ENCODE data around the gene CORO2B. TPM values are rescaled to one million over a fixed set of nuclear protein-coding genes. Genes with fewer than 3 reads are reported as not detected.

Gene CORO2B
- total RNA-seq, 2 experiments from 2014 or later, result 0.07 to 0.19 TPM

DNA sequence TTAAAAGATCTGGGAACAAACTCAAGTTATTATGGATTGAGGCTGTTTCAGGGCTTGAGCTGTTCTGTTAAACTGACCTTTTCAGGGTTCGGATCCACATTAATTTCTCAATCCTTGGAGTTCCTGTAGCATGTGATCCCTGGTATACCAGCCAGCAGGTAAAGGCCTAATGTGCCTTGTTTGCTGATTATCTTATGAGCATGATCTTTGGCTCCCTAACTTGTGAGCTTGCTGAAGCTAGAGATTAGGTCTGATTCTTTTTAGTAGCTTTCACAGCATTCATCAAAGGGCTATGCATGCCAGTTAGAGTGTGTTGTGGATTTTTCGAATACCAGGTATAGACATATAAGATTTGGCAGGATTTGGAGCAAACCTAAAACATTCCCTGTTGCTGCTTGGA lies 10.3 kb downstream of the CORO2B start:
- no peaks in the 10 kb centered on the region for H3K36me3 Mint-ChIP-seq
- H3K27ac Mint-ChIP-seq, result no peak overlapping the region
- no peak overlapping the region for H3K4me3 Mint-ChIP-seq
- H3K27me3 Mint-ChIP-seq, result peaks cover 7% of the 10 kb centered on the region
- no peak for DNase-seq
- H3K9me3 Mint-ChIP-seq, result no peaks in the 10 kb centered on the region
- POLR2A ChIA-PET, result no interaction called here
- peaks cover 17% of the 10 kb centered on the region for H3K4me1 Mint-ChIP-seq (ENCODE audit: low read depth)
- intact Hi-C loops (cut with micrococcal nuclease), result no loop called here
- CTCF ChIA-PET, result no interaction called here

DNA sequence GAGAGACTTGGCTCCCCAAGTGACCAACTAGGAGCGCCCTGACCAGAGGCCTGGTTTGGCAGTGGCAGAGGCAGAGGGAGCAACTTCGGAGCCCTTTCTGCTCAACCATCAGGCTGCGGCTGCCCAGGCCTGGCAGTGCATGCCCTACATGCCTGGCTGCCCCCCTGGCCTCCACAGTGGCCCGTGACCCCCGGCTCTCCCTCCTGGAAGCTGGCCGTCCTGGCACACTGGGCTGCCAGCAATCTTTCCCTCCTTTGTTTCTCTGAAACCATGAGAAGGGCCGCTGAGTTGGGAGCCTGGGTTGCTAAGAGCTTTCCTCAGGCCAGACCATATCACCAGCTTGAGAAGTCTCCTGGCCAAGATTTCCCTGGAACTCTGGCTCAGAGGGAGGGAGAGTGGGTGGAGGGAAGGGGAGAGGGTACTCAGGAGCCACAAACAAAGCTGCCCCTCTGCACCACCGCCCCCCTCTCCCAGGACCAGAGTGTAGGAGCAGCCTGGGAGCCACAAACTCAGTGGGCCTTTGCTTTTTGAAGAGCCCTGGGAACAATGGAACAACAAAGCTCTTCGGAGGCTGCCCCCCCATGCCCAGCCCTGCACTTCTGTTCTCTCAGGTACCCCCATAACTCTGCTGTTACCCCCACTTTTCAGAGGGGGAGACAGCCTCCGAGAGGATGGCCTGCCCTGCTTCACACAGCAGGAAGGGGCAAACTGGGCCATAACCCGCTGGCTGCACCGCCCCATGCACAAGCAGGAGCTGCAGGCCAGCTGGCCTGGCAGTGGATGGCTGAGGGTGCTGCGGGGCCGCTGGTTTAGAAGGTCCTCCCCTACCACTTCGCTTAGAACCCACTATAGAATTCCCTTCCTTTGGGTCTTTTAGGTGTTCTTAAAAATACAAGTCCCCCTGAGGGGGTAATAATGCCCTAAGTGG lies 11.3 kb downstream of the CORO2B start:
- no peak for DNase-seq
- ChIA-PET CTCF (no interaction called here), POLR2A (no interaction called here)
- Mint-ChIP-seq H3K4me1 (ENCODE audit: low read depth) (peaks cover 17% of the 10 kb centered on the region), H3K9me3 (no peaks in the 10 kb centered on the region), H3K27ac (no peak overlapping the region), H3K27me3 (peaks cover 7% of the 10 kb centered on the region), H3K4me3 (no peak overlapping the region), H3K36me3 (no peaks in the 10 kb centered on the region)
- intact Hi-C loops (cut with micrococcal nuclease), result no loop called here

DNA sequence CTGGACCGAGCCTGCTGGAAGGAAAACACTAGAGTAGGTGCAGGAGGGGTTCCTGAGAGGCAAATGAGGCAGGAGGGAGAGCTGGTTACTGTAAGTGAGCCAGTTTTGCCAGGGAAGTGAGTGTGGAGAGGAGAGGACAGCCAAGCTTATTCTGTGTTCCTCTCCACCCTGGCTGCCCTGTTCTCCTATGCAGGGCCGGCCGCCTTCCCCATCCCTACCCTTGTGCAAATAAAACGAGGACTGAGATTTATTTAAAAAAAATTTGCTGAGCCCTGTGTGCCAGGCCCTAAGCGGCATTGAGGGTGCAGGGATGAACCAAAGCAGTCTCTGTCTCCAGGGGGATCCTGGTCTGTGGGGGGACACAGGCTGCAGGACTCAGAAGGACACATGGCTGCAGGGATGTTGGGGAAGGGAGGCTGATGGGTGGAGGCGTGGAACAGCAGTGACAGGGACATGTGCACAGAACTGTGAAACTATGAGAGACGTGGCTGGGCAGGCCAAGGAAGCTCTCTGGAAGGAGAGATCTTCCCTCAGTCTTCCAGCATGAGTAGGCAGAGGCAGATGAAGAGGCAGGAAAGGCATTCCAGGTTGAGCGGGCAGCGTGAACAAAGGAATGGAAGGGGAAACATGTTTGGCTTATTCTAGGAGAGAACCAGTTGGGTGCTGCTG lies 12.1 kb downstream of the CORO2B start:
- no peak overlapping the region for H3K27ac Mint-ChIP-seq
- peaks cover 17% of the 10 kb centered on the region for H3K4me1 Mint-ChIP-seq (ENCODE audit: low read depth)
- intact Hi-C loops (cut with micrococcal nuclease), result no loop called here
- H3K4me3 Mint-ChIP-seq, result no peak overlapping the region
- ChIA-PET POLR2A (no interaction called here), CTCF (no interaction called here)
- H3K9me3 Mint-ChIP-seq, result no peaks in the 10 kb centered on the region
- H3K27me3 Mint-ChIP-seq, result peaks cover 7% of the 10 kb centered on the region
- no peaks in the 10 kb centered on the region for H3K36me3 Mint-ChIP-seq
- no peak for DNase-seq

GRCh38 chr15:68592054-68592453 lies 13.3 kb downstream of the CORO2B start:
- CTCF ChIA-PET, result no interaction called here
- POLR2A ChIA-PET, result no interaction called here

DNA sequence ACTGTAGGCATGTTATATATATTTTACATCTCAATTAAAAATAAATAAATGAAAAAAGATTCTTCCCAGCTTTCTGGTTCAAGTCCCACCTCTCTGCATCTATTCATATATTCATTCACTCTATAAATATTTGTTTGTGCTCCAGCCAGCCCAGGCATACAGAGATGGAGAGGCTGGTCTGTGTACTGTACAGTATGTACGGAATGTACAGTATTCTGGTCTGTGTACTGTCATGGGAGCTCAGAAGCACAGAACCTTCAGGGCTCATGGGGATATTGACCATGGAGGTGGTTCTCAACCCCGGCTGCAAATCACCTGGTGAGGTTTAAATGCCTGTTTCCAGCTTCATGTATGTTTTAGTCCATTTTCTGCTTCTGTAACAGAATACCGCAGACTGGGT lies 13.8 kb downstream of the CORO2B start:
- intact Hi-C loops (cut with micrococcal nuclease), result no loop called here
- Mint-ChIP-seq H3K36me3 (no peaks in the 10 kb centered on the region), H3K4me1 (ENCODE audit: low read depth) (peaks cover 14% of the 10 kb centered on the region), H3K27ac (no peak overlapping the region), H3K9me3 (no peaks in the 10 kb centered on the region), H3K27me3 (peaks cover 10% of the 10 kb centered on the region), H3K4me3 (no peak overlapping the region)
- ChIA-PET POLR2A (no interaction called here), CTCF (no interaction called here)
- DNase-seq, result no peak

More at GRCh38 chr15:68592054-68592453, 13.3 kb downstream of the CORO2B start:
- DNase-seq, result no peak
- no peak overlapping the region for H3K4me3 Mint-ChIP-seq
- H3K36me3 Mint-ChIP-seq, result no peaks in the 10 kb centered on the region
- intact Hi-C loops (cut with micrococcal nuclease), result no loop called here
- H3K27ac Mint-ChIP-seq, result no peak overlapping the region
- H3K9me3 Mint-ChIP-seq, result no peaks in the 10 kb centered on the region
- H3K27me3 Mint-ChIP-seq, result peaks cover 10% of the 10 kb centered on the region
- peaks cover 14% of the 10 kb centered on the region for H3K4me1 Mint-ChIP-seq (ENCODE audit: low read depth)

DNA sequence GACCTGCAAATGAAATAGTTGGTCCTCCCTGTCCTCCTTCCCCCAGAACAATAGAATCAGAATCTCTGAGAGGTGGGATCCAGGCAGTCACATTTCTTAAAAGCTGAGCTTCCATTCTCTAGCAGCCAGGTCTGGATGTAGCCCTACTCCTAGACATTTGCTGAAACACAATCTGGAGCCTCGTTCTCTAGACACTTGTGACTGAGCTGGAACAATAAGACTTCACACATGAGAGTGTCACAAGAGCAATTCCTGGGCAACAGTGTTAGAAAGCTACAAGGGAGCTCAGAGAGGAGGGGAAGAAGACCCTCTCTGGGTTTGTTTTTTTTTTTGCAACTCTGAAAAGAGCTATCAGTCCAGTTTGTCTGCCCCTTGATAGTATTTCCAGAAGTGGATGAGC lies 14.5 kb downstream of the CORO2B start:
- intact Hi-C loops (cut with micrococcal nuclease), result no loop called here
- no peaks in the 10 kb centered on the region for H3K9me3 Mint-ChIP-seq
- H3K27me3 Mint-ChIP-seq, result peaks cover 10% of the 10 kb centered on the region
- POLR2A ChIA-PET, result no interaction called here
- peaks cover 6% of the 10 kb centered on the region for H3K4me1 Mint-ChIP-seq (ENCODE audit: low read depth)
- H3K27ac Mint-ChIP-seq, result no peak overlapping the region
- CTCF ChIA-PET, result no interaction called here
- H3K36me3 Mint-ChIP-seq, result no peaks in the 10 kb centered on the region
- H3K4me3 Mint-ChIP-seq, result no peak overlapping the region
- no peak for DNase-seq

GRCh38 chr15:68593828-68594532 lies 15.2 kb downstream of the CORO2B start:
- no peak for DNase-seq
- Mint-ChIP-seq H3K27me3 (peaks cover 10% of the 10 kb centered on the region), H3K9me3 (no peaks in the 10 kb centered on the region), H3K36me3 (no peaks in the 10 kb centered on the region), H3K4me1 (ENCODE audit: low read depth) (no peaks in the 10 kb centered on the region), H3K27ac (no peak overlapping the region), H3K4me3 (no peak overlapping the region)
- intact Hi-C loops (cut with micrococcal nuclease), result no loop called here
- POLR2A ChIA-PET, result no interaction called here
- CTCF ChIA-PET, result no interaction called here

DNA sequence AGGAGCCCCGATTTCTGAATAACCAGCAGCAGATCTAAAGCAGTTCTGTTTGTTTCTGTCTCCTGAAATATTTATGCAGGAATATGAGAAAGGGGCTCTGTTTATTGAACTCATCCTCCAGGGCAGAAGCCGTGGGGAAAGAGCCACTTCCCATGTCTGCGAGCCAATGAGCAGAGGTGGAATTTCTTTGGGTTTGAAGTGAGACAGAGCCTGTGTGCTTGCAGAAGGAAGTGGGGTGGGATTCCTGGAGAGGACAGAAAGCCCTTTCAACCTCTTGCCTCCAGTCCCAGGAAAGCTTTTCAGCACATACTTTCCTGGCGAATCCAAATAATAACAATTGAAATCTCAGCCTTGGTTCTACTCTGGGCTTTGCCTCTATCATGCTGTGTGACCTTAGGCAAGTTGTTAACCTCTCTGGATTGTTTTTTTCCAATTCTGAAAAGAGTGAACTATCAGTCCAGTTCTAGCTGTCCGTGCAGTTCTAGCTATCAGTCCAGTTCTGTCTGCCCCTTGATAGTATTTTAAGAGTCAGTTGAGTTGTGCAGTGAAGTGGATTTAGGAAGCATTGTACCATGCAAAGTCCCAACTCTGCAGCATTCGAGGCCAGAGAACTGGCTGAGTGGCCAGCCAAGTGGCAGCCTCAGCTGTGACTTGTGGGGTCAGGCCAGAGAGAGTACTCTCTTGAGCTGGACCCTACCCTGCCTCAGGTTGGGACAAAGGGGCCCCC lies 15.9 kb downstream of the CORO2B start:
- ChIA-PET CTCF (no interaction called here), POLR2A (no interaction called here)
- no peak for DNase-seq
- peaks cover 12% of the 10 kb centered on the region for H3K27me3 Mint-ChIP-seq
- no peaks in the 10 kb centered on the region for H3K9me3 Mint-ChIP-seq
- H3K4me1 Mint-ChIP-seq (ENCODE audit: low read depth), result no peaks in the 10 kb centered on the region
- H3K4me3 Mint-ChIP-seq, result no peak overlapping the region
- intact Hi-C loops (cut with micrococcal nuclease), result no loop called here
- H3K27ac Mint-ChIP-seq, result no peak overlapping the region
- no peaks in the 10 kb centered on the region for H3K36me3 Mint-ChIP-seq

DNA sequence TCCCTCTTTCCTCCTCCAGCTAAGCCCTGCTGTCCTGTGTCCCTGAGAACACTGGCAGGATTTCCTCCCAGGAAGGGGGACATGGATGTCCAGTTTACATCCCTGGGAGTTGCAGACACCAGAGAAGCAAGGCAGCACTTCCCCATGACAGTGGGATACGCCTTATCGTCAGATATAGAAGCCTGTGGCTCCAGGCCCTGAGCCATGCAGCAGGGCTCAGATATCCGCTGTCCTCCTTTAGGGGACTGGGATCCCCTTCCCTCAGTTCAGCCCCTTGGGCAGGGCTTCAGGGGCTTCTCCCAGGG lies 16.4 kb downstream of the CORO2B start:
- H3K27me3 Mint-ChIP-seq, result peaks cover 13% of the 10 kb centered on the region
- POLR2A ChIA-PET, result no interaction called here
- CTCF ChIA-PET, result no interaction called here
- H3K4me3 Mint-ChIP-seq, result no peak overlapping the region
- no peaks in the 10 kb centered on the region for H3K4me1 Mint-ChIP-seq (ENCODE audit: low read depth)
- no peaks in the 10 kb centered on the region for H3K9me3 Mint-ChIP-seq
- no peak for DNase-seq
- H3K27ac Mint-ChIP-seq, result no peak overlapping the region
- no peaks in the 10 kb centered on the region for H3K36me3 Mint-ChIP-seq
- intact Hi-C loops (cut with micrococcal nuclease), result no loop called here

DNA sequence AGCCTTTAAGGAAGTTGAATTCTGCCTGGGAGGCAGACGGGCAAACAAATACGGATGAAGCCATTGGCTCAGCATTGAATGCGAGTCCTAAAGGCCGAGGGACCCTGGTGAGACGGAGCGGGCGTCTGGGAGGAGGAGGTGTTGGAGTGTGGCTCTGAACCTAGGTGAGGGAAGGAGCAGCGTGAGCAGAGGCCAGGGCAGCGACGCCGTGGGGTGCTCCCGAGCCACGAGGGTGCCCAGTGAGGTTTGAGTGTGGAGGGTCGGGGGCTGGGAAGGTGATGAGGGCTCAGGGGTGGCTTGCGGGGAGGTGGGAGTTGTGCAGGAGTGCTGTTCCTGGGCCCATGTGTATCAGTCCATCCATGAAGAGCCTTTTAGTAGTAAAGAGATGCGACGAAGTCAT lies 17.0 kb downstream of the CORO2B start:
- Mint-ChIP-seq H3K27me3 (peaks cover 13% of the 10 kb centered on the region), H3K36me3 (no peaks in the 10 kb centered on the region), H3K27ac (no peak overlapping the region), H3K9me3 (no peaks in the 10 kb centered on the region), H3K4me3 (no peak overlapping the region), H3K4me1 (ENCODE audit: low read depth) (no peaks in the 10 kb centered on the region)
- no peak for DNase-seq
- POLR2A ChIA-PET, result no interaction called here
- intact Hi-C loops (cut with micrococcal nuclease), result no loop called here
- CTCF ChIA-PET, result no interaction called here

- ChIA-PET POLR2A (no interaction called here), CTCF (no interaction called here)
- Mint-ChIP-seq H3K27me3 (peaks cover 13% of the 10 kb centered on the region), H3K4me3 (no peak overlapping the region), H3K27ac (no peak overlapping the region), H3K36me3 (no peaks in the 10 kb centered on the region), H3K9me3 (no peaks in the 10 kb centered on the region), H3K4me1 (ENCODE audit: low read depth) (no peaks in the 10 kb centered on the region)
- intact Hi-C loops (cut with micrococcal nuclease), result no loop called here
- DNase-seq, result no peak
Observed at GRCh38 chr15:68596691-68597090, 17.9 kb downstream of the CORO2B start.

GRCh38 chr15:68597581-68597980 lies 18.8 kb downstream of the CORO2B start:
- no peaks in the 10 kb centered on the region for H3K4me1 Mint-ChIP-seq (ENCODE audit: low read depth)
- H3K27me3 Mint-ChIP-seq, result peaks cover 11% of the 10 kb centered on the region
- no peak for DNase-seq
- H3K27ac Mint-ChIP-seq, result no peak overlapping the region
- intact Hi-C loops (cut with micrococcal nuclease), result no loop called here
- H3K4me3 Mint-ChIP-seq, result no peak overlapping the region
- no peaks in the 10 kb centered on the region for H3K36me3 Mint-ChIP-seq
- CTCF ChIA-PET, result no interaction called here
- no peaks in the 10 kb centered on the region for H3K9me3 Mint-ChIP-seq
- POLR2A ChIA-PET, result no interaction called here

Data from activated CD4-positive, alpha-beta memory T cell treated with anti-CD3 and anti-CD28 coated beads for 36 hours (primary cell).